ENCODE data around the gene TBX10.
"Not testable (repeated sequence)": the region's sequence is repeated elsewhere in the genome, so short reads cannot be mapped to it uniquely, and the experiment has no call there.

TBX10 gene

GRCh38 chr11:67639438-67639859 is at the start of gene TBX10:
Gene TBX10, minus strand, starts transcription at chr11:67639763. Its CDS starts 291 bp downstream, at chr11:67639472.
- DNase-seq = no peak

GRCh38 chr11:67689178-67689577 is 49.6 kb upstream of the TBX10 start:
- no peak for DNase-seq

GRCh38 chr11:67687986-67688385 is 48.4 kb upstream of the TBX10 start:
- no peak for DNase-seq

GRCh38 chr11:67685641-67686332 is 46.2 kb upstream of the TBX10 start:
- not testable (repeated sequence) for DNase-seq

- DNase-seq = not testable (repeated sequence)
Measured at GRCh38 chr11:67682126-67683034, 42.8 kb upstream of the TBX10 start.

GRCh38 chr11:67680696-67681470 is 41.3 kb upstream of the TBX10 start:
- no peak for DNase-seq

GRCh38 chr11:67675058-67675747 is 35.6 kb upstream of the TBX10 start:
- no peak for DNase-seq

GRCh38 chr11:67674442-67674871 is 34.9 kb upstream of the TBX10 start, which contains the start of gene ALDH3B2:
Gene ALDH3B2, minus strand, starts transcription at chr11:67674623. Its CDS starts 7,688 bp downstream, at chr11:67666935.
- no peak for DNase-seq

- DNase-seq = no peak
Measured at GRCh38 chr11:67673902-67674301, 34.3 kb upstream of the TBX10 start.

- no peak for DNase-seq
Measured at GRCh38 chr11:67673358-67673757, 33.8 kb upstream of the TBX10 start.

GRCh38 chr11:67671211-67671520 is 31.6 kb upstream of the TBX10 start:
- no peak for DNase-seq

- no peak for DNase-seq
Measured at GRCh38 chr11:67670316-67671210, 31.0 kb upstream of the TBX10 start.

- DNase-seq = no peak
Measured at GRCh38 chr11:67668192-67668551, 28.6 kb upstream of the TBX10 start.

- DNase-seq = no peak
Measured at GRCh38 chr11:67667490-67668191, 28.1 kb upstream of the TBX10 start.

GRCh38 chr11:67666676-67667489 is 27.3 kb upstream of the TBX10 start:
- DNase-seq = no peak

GRCh38 chr11:67666303-67666645 is 26.7 kb upstream of the TBX10 start:
- no peak for DNase-seq

- DNase-seq = no peak
Measured at GRCh38 chr11:67665541-67666302, 26.2 kb upstream of the TBX10 start.

- DNase-seq = no peak
Measured at GRCh38 chr11:67664696-67665540, 25.4 kb upstream of the TBX10 start.

All from NK-92 treated with Interleukin-12 subunit alpha and Interleukin-12 subunit beta, amount 100 ng/mL, for 24 hours (cell line).